ENCODE measurements around the gene OXCT2. TPM values are rescaled to one million over a fixed set of nuclear protein-coding genes. Genes with fewer than 3 reads are reported as not detected.

OXCT2 gene
- total RNA-seq, 1 experiment from 2014 or later, result 6.4 TPM

- Mint-ChIP-seq H3K36me3 (ENCODE audit: insufficient read depth, unreplicated experiment) (no peaks in the 10 kb centered on the region), H3K27me3 (ENCODE audit: insufficient read depth, unreplicated experiment) (peaks cover 30% of the 10 kb centered on the region), H3K4me1 (ENCODE audit: low read depth, unreplicated experiment) (no peaks in the 10 kb centered on the region), H3K4me3 (ENCODE audit: unreplicated experiment) (no peak overlapping the region), H3K27ac (ENCODE audit: unreplicated experiment) (no peak overlapping the region), H3K9me3 (ENCODE audit: unreplicated experiment) (no peaks in the 10 kb centered on the region)
- Histone ChIP-seq H3K36me3 (ENCODE audit: control insufficient read depth, insufficient read depth, low read length) (no peaks in the 10 kb centered on the region), H3K27me3 (replicated peaks; ENCODE audit: control insufficient read depth, insufficient read depth, low read length) (no peaks in the 10 kb centered on the region; the same call in 1 of the 2 replicates), H3K9me3 (no peaks in the 10 kb centered on the region), H3K4me1 (no peaks in the 10 kb centered on the region), H3K4me3 (ENCODE audit: low read depth, low read length) (no peak overlapping the region)
- no peak for DNase-seq
- intact Hi-C loops (cut with micrococcal nuclease; ENCODE audit: unreplicated experiment), result no loop called here
- ChIA-PET POLR2A (interaction anchor here (0.5 kb wide), 1 partner anchor 11 kb away, joined by 6 read pairs; the partner anchor contains the start of gene PPIE), CTCF (no interaction called here)
- TF ChIP-seq CTCF (IDR thresholded peaks at IDR 0.05; ENCODE audit: insufficient read depth in 1 of 2, low read depth in 1 of 2, low read length in 1 of 2, severe bottlenecking in 1 of 2, unreplicated experiment in 1 of 2), result no peak
- BruUV-seq (replicated peaks), result no TSS peak
Measured at GRCh38 chr1:39727932-39728317, 43.2 kb downstream of the OXCT2 start.

- no peak for TF ChIP-seq CTCF (IDR thresholded peaks at IDR 0.05; ENCODE audit: insufficient read depth in 1 of 2, low read depth in 1 of 2, low read length in 1 of 2, severe bottlenecking in 1 of 2, unreplicated experiment in 1 of 2)
- Mint-ChIP-seq H3K4me1 (ENCODE audit: low read depth, unreplicated experiment) (no peaks in the 10 kb centered on the region), H3K36me3 (ENCODE audit: insufficient read depth, unreplicated experiment) (no peaks in the 10 kb centered on the region), H3K27me3 (ENCODE audit: insufficient read depth, unreplicated experiment) (peaks cover 30% of the 10 kb centered on the region), H3K9me3 (ENCODE audit: unreplicated experiment) (no peaks in the 10 kb centered on the region), H3K4me3 (ENCODE audit: unreplicated experiment) (no peak overlapping the region), H3K27ac (ENCODE audit: unreplicated experiment) (no peak overlapping the region)
- no TSS peak for BruUV-seq (replicated peaks)
- DNase-seq, result no peak
- H3K9me3 ChIP-seq, result no peaks in the 10 kb centered on the region
- POLR2A ChIA-PET, result interaction anchor here (0.5 kb wide), 1 partner anchor 11 kb away, joined by 6 read pairs; the partner anchor contains the start of gene PPIE
- intact Hi-C loops (cut with micrococcal nuclease; ENCODE audit: unreplicated experiment), result no loop called here
- CTCF ChIA-PET, result no interaction called here
- no peaks in the 10 kb centered on the region for H3K4me1 ChIP-seq
- no peaks in the 10 kb centered on the region for H3K36me3 ChIP-seq (ENCODE audit: control insufficient read depth, insufficient read depth, low read length)
- H3K4me3 ChIP-seq (ENCODE audit: low read depth, low read length), result no peak overlapping the region
- H3K27me3 ChIP-seq (replicated peaks; ENCODE audit: control insufficient read depth, insufficient read depth, low read length), result no peaks in the 10 kb centered on the region; the same call in 1 of the 2 replicates
Measured at GRCh38 chr1:39727221-39727931, 43.8 kb downstream of the OXCT2 start.

GRCh38 chr1:39726600-39726999 lies 44.5 kb downstream of the OXCT2 start:
- no peak for TF ChIP-seq CTCF (IDR thresholded peaks at IDR 0.05; ENCODE audit: insufficient read depth in 1 of 2, low read depth in 1 of 2, low read length in 1 of 2, severe bottlenecking in 1 of 2, unreplicated experiment in 1 of 2)
- CTCF ChIA-PET, result no interaction called here
- Histone ChIP-seq H3K4me3 (ENCODE audit: low read depth, low read length) (no peak overlapping the region), H3K27me3 (replicated peaks; ENCODE audit: control insufficient read depth, insufficient read depth, low read length) (no peaks in the 10 kb centered on the region; the same call in 1 of the 2 replicates), H3K9me3 (no peaks in the 10 kb centered on the region), H3K4me1 (no peaks in the 10 kb centered on the region), H3K36me3 (ENCODE audit: control insufficient read depth, insufficient read depth, low read length) (no peaks in the 10 kb centered on the region)
- Mint-ChIP-seq H3K27ac (ENCODE audit: unreplicated experiment) (no peak overlapping the region), H3K27me3 (ENCODE audit: insufficient read depth, unreplicated experiment) (peaks cover 30% of the 10 kb centered on the region), H3K9me3 (ENCODE audit: unreplicated experiment) (no peaks in the 10 kb centered on the region), H3K4me1 (ENCODE audit: low read depth, unreplicated experiment) (no peaks in the 10 kb centered on the region), H3K36me3 (ENCODE audit: insufficient read depth, unreplicated experiment) (no peaks in the 10 kb centered on the region), H3K4me3 (ENCODE audit: unreplicated experiment) (no peak overlapping the region)
- DNase-seq, result no peak
- intact Hi-C loops (cut with micrococcal nuclease; ENCODE audit: unreplicated experiment), result no loop called here
- no TSS peak for BruUV-seq (replicated peaks)
- POLR2A ChIA-PET, result no interaction called here
